HepG2 (cell line): ENCODE results near the gene ETV3L.

Experiments
- TFAP4 ChIP-seq: sonication (generic); IDR thresholded peaks from 2 replicates; pipeline ENCODE4 v1.6.1; 2016; ENCODE audit warnings: low read depth, borderline replicate concordance
- ZBTB7A ChIP-seq: sonication (generic); formaldehyde crosslinking; IDR thresholded peaks from 2 replicates; pipeline ENCODE4 v1.8.0; 2022; ENCODE audit warnings: mild to moderate bottlenecking, missing genetic modification reagents
- TF ChIP-seq, protein P1 (sequence below): sonication (generic); formaldehyde crosslinking; IDR thresholded peaks from 2 replicates; pipeline ENCODE4 v1.5.0; 2020; ENCODE audit warnings: mild to moderate bottlenecking, missing genetic modification reagents, moderate library complexity

DNA sequence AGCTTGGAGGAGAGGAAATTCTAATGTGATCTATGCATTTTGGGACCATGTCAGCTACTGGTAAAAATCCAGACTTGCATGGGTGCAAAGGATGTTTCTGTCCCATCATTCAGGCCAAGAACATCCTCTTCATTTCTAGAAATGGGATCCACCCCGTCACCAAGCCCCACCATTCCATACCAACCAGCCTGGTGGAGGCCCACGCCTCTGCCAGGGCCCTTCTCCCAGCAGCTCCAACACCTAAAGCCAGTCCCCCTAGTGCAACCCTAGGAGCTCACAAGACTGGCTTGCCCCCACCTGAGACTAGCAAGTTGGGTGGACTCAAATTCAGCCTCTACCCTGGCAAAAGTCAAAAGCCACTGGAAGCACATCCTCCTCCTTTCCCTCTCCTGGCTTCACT, 55.9 kb downstream of the ETV3L start:
- TF ChIP-seq, protein P1, sequence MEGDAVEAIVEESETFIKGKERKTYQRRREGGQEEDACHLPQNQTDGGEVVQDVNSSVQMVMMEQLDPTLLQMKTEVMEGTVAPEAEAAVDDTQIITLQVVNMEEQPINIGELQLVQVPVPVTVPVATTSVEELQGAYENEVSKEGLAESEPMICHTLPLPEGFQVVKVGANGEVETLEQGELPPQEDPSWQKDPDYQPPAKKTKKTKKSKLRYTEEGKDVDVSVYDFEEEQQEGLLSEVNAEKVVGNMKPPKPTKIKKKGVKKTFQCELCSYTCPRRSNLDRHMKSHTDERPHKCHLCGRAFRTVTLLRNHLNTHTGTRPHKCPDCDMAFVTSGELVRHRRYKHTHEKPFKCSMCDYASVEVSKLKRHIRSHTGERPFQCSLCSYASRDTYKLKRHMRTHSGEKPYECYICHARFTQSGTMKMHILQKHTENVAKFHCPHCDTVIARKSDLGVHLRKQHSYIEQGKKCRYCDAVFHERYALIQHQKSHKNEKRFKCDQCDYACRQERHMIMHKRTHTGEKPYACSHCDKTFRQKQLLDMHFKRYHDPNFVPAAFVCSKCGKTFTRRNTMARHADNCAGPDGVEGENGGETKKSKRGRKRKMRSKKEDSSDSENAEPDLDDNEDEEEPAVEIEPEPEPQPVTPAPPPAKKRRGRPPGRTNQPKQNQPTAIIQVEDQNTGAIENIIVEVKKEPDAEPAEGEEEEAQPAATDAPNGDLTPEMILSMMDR (CRISPR knock-in tag) = no peak
- TF ChIP-seq TFAP4 (no peak), ZBTB7A (CRISPR knock-in tag) (no peak)
